HS-27A (cell line): ENCODE measurements around the gene SEPTIN12.
A peak's percentile ranks its signal among the peaks of the same experiment; 100 is the strongest.
"Not testable (repeated sequence)": the region's sequence is repeated elsewhere in the genome, so short reads cannot be mapped to it uniquely, and the experiment has no call there.

Experiments used
- DNase-seq: peaks from one replicate; pipeline ENCODE4 v3.0.0-alpha.2; 2012; ENCODE audit warnings: low read depth, missing footprints

Gene SEPTIN12

GRCh38 chr16:4802659-4803287, 14.6 kb upstream of the SEPTIN12 start:
- DNase-seq = peak; percentile 68

GRCh38 chr16:4801962-4802658, 14.0 kb upstream of the SEPTIN12 start, which contains the start of gene ROGDI:
TSS of gene ROGDI (minus strand) at chr16:4802633. CDS start at chr16:4802571, 62 bp downstream.
- no peak for DNase-seq

GRCh38 chr16:4801051-4801961, 13.2 kb upstream of the SEPTIN12 start:
- DNase-seq = no peak

DNA sequence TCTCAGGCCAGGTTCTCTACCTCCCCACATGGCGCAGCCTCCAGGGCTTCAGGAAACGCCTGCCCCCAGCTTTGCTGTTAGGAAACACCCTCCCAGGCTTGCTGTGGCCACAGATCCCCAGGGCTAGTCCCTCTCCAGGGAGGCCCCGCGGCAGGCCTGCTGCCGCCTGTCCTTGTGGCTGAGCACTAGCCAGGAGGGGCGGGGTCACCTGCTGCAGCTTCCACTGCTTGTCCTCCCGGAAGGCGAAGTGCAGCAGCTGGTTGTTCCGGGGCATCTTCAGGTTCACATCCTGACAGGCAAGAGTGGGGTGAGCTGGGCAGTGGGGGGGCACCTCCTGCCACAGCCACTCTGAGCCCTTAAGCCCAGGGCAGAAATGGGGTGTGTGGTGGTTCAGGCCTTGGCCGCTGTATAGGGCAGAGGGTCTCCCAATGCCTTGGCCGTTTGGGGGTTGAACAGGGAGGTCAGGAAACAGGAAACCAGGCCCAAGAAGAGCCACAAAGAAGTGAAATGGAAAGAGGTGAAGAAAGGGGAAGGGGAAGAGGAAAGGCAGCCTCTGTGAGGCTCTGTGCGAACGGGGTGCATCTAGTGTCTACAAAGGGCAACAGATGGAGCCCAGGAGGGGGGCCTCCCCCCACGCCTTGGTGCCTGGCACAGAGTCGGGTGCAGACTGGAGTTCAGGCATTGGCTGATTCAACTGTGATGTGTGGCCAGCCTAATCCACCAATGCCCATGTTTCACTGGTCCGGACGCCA, 12.3 kb upstream of the SEPTIN12 start:
- no peak for DNase-seq

- DNase-seq = no peak
Observed at GRCh38 chr16:4799171-4799855, 11.2 kb upstream of the SEPTIN12 start.

DNA sequence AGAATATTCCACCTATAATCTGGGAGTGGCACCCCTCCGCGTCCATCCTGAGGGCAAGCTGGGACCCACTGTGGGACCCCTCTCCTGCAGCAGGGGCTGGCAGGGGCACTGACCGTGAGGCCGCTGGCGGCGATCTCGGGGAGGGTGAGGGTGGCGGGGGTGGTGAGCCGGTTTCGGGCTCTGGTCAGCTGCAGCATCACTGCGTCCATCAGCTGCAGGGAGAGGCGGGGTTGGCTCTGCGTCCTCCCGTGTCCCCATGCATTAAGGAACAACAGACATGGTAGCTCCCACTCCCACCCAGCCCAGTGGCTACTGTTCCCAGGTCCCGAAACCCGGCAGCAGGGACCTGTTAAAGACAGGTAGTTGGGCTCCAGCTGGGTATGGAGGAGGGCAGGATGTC, 10.3 kb upstream of the SEPTIN12 start:
- no peak for DNase-seq

DNA sequence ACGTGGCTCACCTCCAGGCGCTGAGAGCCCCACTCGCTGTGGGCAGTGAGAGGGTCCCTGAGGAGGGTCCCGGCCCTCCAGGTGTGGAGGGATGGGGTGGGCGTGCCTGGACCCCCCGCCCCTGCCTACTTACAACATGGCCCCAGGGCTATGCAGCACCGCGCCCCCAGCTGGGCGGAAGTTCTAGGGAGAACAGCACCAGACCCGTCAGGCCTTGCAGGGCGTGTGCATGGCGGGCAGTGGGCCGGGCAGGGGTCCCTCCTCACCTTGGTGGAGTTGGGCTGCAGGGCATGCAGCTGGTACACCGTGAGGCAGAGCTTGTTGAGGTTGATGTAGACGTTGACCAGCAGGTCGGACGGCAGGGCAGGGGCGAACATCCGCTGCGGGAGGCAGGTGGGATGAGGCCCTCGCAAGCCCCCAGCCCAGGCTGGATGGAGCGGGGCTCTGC, 9.7 kb upstream of the SEPTIN12 start:
- no peak for DNase-seq

DNA sequence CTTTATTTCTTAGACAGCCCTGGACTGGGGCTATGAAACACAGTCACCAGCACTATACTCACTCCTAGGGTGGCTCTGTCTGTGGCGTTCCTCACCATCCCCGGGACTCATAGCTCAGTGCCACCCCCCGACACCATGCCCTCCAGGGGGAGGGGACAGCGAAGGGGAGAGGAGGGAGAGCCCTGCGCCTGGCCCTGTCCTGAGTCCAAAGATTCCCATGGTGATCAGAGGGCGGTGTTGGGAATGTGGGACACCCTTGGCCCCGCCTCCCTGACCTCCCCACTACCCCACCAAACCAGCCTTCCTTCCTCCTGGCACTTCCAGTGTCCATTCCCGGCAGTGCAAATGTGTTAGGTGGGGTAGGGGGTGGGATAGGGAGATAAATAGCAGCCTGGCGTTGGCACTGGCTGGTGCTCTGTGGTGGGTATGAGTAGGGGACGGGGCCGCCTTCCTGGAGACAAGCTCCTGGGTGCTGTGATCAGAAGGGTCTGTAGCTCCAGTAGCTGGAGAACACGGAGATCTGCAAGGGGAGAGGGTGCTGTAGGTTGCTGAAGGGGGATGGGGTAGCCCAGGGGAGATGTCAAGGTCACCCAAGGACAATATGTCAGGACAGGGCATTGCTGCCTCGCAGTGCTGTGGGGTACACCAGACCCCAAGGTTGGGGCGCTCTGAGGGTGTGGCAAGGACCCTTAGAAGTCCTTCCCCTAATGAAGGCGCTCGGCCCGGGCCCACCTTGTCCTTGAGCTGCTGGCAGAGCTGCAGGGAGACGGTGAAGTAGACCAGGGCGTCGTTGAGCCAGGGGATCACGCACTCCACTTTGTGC, 9.0 kb upstream of the SEPTIN12 start:
- DNase-seq = no peak

DNA sequence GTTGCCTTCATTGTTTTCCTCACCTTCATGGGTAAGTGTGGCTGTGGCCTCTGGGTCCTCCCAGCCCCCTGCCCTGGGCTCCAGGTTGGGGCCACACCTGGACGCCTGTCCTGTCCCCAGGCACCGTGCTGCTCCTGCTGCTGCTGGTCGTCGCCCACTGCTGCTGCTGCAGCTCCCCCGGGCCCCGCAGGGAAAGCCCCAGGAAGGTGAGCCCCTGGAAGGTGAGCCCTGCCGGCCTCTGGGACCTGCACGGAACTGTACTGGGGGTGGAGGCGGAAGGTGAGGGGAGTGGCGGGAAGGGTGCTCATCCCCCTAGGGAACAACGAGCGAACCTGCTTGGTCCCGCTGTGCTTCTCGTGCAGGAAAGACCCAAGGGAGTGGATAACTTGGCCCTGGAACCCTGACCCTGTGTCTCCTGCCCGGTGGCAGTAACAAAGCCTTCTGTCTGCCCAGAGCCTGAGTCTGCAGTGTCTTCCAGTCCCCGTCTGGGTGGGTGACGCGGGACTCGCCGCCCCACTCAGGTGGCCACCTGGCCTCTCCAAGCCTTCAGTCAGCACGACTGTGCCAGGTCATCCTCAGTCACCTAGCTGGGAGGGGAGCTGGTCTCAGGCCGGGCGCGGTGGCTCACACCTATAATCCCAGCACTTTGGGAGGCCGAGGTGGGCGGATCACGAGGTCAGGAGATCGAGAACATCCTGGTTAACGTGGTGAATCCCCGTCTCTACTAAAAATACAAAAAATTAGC, 7.9 kb upstream of the SEPTIN12 start:
- DNase-seq = no peak

- DNase-seq = no peak
Observed at GRCh38 chr16:4795181-4795827, 7.2 kb upstream of the SEPTIN12 start, which contains the start of gene SMIM22. TSS of gene SMIM22 (plus strand) at chr16:4795369. CDS start at chr16:4795735, 366 bp downstream.

DNA sequence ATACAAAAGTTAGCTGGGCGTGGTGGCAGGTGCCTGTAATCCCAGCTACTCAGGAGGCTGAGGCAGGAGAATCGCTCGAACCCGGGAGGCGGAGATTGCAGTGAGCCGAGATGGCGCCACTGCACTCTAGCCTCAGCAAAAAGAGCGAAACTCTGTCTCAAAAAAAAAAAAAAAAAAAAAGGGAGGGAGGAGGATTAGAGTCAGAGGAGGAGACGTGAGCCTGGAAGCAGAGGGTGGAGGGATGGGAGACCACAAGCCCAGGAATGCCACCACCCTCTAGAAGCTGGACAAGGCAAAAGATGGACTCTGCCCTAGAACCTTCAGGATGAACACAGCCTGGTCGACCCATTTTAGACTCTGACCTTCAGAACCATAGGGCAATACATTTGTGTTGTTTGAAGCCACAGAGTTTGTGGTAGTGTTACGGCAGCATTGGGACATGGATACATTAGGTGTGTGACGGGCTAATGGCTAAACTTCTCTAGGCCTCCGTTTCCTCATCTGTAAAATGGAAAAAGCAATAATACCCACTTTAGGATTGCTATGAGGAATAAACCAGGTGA, 4.9 kb upstream of the SEPTIN12 start:
- no peak for DNase-seq

DNA sequence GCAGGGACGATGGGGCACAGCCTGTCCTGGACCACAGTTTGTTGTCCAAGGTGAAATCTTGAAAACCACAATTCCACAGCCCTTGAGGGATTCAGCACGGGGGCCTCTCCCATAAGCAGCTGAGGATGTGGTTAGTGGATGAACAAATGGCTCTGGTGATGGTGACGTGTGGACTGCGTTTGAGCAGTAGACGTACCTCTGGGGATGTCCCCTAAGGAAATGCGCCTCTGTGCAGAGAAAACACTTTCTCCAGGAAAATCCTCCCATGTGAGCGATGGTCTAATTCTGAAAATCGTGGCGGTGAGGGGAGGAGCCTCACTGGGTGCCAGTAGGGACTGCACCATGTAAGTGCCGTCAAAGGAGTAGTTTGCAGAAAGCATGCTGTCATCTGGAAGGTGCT, 2.7 kb upstream of the SEPTIN12 start:
- DNase-seq = no peak

DNA sequence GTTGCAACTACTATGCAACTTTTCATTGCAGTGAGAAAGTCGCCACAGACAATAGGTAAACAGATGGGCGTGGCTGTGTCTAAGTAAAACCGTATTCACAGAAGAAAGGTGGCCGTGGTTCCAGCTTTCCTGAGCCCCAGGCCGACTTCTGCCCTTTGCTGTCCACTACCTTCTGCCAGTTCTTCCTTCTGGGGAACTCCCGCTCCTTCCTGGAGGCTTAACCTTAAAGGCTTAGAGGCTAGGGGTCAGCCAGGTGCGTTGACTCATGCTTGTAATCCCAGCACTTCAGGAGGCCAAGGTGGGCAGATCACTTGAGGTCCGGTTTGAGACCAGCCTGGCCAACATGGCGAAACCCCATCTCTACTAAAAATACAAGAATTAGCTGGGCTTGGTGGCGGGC, 2.1 kb upstream of the SEPTIN12 start:
- no peak for DNase-seq

DNA sequence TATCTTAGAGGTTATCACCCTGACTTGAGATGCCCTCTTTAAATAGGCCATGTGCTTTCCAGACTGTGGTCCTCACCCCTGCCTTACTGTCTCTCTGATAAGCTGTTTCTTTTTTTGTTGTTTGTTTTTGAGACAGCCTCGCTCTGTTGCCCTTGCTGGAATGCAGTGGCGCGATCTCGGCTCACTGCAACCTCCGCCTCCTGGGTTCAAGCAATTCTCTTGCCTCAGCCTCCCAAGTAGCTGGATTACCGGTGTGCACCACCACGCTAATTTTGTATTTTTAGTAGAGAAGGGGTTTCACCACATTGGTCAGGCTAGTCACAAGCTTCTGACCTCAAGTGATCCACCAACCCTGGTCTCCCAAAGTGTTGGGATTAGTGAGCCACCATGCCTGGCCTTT, 765 bp upstream of the SEPTIN12 start:
- DNase-seq = no peak

DNA sequence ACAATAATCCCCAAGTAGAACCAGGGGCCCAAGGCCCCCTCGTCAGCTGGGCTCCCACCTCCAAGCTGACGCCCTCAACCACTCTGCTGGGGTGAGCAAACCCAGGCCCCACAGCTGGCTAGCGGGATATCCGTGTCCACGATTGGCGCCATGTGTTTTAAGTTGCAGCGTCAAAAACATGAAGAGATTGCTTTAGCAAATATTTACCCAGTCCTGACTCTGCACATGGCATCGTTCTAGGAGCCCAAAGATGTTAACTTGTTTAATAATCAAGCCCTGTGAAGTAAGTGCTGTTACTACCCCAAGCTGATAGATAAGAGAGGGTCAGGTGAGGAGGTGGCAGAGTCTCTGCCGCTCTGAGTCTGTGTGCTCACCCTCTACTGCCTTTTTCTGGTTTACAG, 344 bp upstream of the SEPTIN12 start:
- no peak for DNase-seq

DNA sequence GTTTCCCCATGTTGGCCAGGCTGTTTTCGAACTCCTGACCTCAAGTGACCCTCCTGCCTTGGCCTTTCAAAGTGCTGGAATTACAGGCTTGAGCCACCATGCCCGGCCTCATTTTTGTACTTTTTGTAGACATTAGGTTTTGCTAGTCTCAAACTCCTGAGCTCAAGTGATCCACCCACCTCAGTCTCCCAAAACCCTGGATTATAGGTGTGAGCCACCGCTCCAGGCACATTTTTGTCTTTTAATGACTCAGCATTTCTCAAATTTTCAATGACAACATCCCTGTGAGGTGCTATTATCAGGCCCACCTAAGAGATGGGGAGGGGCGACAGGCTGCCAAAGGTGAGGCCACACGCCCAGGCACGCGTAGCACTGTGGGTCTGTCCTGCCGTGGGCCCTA, 1.1 kb downstream of the SEPTIN12 start:
- no peak for DNase-seq

- no peak for DNase-seq
Observed at GRCh38 chr16:4785758-4786433, 2.2 kb downstream of the SEPTIN12 start.

- not testable (repeated sequence) for DNase-seq
Observed at GRCh38 chr16:4784444-4784987, 3.6 kb downstream of the SEPTIN12 start.
